GM18505 (cell line): Measurements from ENCODE around the gene OPCML.

Source experiments
- ATAC-seq: cut with Tn5 transposase; IDR thresholded peaks from one replicate; pipeline ENCODE4 v1.9.1; 2021; ENCODE audit not compliant: unreplicated experiment
- POLR2A ChIP-seq: IDR thresholded peaks from 4 replicates; pipeline ENCODE4 v1.6.1; 2011; ENCODE audit warnings: borderline replicate concordance; ENCODE audit not compliant: insufficient read depth, insufficient read length; ENCODE audit errors: extremely low read depth

OPCML gene

DNA sequence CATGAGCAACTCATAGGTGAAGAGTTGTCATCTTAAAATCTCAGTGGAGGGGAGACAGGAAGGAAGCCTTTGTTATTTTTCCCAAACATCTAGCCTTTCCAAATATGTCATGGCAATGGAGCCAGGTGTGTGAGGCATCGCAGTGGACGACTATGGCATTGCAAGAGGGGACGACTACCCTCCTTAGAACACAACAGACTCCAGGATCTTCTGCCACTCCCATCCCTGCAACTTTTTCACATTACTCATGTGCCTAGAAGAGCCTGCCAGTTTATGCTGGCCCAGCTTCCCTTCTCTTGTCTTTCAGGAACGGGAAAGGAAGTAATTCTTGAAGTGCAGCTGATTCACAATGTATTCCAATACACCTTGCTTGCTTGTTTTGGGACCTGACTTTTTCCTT is 1008.4 kb downstream of the OPCML start:
- no peak for ATAC-seq
- TF ChIP-seq POLR2A: no peak

DNA sequence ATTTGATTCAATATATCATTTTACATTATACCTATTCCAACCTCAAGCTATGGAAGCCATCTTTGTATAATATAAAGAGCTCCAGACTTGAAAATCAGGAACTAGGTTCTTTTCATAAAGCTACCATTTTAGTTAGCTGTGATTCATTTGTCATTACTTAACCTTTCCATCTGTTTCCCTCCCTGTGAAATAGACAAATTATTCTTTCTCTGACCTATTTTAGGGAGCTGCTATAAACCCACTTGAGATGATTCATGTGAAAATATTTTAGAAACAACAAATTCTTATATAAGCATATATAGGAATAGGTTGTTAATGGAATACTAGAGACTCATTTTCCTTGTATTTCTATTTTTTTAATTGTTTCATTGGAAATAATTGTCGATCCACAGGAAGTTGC is 1012.1 kb downstream of the OPCML start:
- TF ChIP-seq POLR2A: no peak
- ATAC-seq: no peak

DNA sequence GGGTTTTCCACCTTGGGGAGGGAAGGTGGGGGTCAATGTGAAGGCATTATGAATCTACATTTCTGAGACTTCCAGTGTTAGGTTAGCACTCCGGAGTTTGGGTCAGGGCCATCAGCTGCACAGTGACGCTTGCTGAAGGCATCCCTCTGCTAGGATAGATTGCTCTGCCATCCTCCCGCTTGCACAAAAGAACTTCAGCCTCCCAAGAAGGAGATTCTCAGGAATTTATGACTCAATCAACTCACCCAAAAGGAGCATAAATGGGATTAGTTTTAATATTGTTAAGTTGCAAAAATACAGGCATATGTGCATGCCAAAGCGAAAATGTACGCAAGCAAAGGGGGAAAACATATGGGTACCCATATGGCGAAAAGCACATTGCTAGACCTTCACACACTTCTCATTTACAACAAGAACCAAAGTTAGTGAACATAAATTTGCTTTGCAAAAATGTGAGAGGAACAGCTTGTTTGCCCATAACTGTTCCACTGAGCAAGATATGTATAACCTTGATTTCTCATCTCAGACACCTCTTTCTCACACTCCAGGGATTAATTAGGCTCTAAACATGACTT is 1013.0 kb downstream of the OPCML start:
- ATAC-seq: no peak
- TF ChIP-seq POLR2A: no peak

DNA sequence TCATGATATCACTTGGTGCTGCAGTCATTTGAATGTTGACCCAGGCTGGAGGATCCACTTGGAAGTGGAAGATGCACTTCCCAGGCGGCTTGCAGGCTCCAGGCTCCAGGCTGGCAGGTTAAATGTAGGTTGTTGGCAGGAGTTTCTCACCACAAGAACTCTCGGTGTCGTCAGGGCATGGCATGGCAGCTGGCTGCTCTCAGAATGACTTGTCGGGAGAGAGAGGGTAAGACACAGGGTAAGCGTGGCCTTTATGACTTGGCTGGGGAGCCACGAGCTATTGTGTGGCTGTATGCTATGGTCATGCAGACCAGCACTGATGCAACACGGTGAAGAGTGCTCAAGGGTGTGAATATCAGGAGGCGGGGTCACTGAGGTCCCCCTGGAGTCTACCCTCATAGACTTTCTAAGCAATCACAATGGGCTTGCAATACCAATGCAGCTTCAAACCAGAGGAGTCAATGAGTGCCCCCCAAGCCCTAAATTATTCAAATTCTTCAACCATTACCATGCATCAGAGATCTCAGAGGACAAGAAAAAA is 1027.7 kb downstream of the OPCML start:
- TF ChIP-seq POLR2A: no peak
- no peak for ATAC-seq

DNA sequence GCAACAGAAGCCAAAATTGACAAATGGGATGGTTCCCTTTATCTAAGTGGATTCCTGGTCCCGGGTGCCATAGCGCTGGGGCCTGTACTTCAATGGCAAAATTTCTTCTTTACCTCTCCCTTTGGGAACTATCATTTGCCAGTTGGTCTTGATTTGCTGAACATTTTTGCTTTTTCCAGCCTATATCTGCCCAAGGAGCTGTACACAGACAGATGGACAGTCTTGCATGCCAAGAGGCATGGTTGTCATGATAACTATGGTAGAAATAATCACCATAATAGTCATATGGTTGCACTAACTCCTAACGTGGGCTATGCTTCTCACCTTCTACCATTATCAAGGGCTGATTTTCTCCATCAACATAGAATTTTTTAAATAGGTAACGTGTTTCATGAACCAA is 1030.9 kb downstream of the OPCML start:
- no peak for ATAC-seq
- TF ChIP-seq POLR2A: no peak

DNA sequence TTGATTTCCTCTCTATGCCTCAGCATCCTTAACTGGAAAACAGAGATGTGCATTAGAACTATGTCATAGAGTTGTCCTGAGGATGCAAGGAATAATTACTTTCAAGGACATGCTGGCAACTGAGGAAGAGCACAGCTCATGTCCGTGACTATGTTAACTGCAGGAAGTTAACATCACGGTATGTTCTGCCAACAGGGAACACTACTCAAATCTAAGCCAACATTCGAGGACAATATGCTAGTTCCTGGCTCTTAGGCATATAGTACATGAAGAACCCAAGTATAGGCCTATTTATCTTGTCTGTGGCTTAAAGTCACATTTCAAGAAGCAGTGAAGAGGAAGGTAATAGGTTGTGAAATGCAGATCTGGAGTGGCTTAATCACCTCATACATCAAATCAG is 1032.6 kb downstream of the OPCML start:
- no peak for TF ChIP-seq POLR2A
- no peak for ATAC-seq

DNA sequence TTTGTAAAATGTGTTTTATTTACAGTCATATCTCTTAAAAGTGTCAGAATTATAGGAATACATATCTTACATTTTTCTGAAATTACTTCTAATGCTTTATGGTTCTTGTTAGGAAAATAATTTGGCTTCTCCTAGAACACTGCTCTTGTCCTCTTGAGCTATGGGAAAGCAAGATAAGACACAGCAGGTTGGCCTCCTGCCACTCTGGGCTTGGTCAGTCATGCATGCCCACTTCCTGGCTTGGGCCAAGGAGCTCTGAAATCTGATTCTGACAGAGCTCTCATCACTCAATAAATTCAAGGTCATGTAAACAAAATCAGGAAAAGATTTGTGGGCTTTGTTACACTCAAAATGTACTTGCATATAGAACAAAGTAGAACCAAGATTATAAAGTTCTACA is 1036.0 kb downstream of the OPCML start:
- no peak for TF ChIP-seq POLR2A
- ATAC-seq: no peak

DNA sequence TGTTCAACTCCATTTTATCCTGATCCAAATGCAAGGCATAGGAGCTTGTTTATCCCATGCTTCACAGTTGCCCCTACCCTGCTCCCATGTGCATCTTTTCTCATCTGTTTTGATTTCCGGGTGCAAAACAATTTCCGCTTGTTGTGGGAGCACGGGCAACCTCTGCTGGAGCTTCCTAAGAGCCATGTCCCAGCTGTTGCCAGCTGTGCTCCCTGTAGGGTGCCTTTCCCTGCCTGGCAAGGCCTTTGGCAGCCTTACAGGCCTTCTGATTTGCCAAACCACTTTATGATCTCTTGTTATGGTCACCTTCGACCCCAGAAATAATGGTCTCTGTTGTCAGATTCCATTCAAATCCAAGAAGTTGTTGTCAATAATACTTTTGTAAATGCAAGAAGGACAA is 1038.5 kb downstream of the OPCML start:
- TF ChIP-seq POLR2A: no peak
- no peak for ATAC-seq

DNA sequence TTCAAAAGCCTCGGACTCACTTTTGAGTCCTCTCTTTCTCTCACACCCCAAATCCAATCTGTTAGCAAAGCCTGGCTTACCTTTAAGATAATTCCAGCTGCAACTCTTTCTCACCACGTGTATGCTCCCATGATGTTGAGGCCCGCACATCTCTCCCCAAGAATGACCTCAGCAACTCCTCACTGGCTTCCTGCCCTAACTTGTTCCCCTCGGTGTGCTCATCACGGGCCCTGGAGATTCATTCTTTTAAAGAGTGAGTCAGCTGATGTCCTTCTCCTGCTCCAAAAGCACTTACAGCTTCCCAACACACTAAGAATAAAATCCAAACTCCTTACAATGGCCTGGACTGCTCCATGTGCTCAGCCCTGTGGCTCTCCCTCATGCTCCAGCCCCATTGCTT is 1041.3 kb downstream of the OPCML start:
- TF ChIP-seq POLR2A: no peak
- no peak for ATAC-seq

DNA sequence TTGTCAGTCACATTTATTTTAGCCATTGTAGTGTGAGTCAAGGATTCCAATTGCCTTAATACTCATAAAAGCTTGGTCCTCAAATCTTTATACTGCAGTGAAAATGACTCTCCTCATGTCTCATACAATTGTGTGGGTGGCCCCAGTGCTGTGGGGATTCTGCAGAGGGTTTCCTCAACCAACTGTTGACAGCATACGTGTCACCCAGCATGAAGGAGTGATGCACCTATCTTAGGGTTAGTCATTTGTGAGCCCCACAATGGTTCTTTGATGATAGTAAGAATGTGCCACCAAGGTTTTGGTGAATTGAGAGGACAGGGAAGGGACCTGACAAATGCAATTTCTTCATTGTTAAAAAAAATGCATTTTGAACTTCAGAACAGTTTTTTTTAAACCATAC is 1046.2 kb downstream of the OPCML start:
- ATAC-seq: no peak
- no peak for TF ChIP-seq POLR2A

DNA sequence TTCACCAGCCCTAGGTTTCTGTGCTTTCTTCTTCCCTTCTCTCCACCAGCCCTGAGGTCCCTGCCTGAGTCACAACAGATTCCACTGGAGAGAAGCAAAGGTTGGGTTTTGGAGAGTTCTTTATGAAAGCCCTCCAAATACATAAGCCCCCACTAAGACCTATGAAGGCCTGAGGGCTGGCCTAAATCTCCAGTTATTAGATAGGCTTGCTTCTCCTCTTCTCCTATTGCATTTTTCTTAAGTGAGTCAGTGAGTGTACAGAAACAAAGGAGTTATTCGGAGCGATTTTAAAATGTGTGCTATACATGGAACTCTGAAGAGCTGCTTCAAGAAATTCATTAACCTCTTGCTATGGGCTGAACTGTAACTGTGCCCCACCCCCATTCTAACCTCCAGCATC is 1057.3 kb downstream of the OPCML start:
- TF ChIP-seq POLR2A: no peak
- no peak for ATAC-seq

DNA sequence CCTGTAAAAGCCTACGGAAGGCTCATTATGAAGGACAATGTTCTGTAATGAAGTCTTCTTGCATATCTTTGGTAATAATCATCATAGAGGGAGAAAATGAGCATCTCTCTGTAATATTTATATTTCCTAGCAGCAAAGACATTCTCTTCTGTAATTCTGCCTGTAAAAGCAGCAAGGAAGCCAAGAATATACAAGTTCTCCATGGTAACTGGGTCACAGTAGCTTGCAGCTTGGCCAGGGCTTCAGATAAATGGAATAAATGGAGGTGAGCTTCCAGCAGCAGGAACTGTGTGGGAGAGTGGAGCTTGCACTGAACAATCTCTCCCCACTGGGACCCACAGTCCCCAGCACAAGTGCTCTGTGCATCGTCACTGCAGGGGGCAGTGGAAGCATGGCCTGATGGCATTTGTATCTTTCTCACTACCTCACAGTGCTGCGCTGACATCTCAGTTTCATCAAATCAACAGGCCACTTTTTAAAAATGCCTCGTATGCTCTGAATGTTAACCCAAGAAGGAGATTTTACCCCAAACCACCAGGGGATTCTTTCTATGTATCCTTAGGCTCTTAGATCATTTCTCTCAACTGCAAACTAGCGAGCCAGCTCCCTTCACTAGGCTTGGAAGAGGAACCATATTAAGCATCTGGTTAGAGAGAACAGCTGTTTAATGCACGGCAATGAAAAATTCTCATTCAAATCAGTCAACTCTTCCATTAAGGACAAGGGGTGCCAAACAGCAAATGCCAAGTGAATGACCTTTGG is 1059.7 kb downstream of the OPCML start:
- TF ChIP-seq POLR2A: no peak
- no peak for ATAC-seq

DNA sequence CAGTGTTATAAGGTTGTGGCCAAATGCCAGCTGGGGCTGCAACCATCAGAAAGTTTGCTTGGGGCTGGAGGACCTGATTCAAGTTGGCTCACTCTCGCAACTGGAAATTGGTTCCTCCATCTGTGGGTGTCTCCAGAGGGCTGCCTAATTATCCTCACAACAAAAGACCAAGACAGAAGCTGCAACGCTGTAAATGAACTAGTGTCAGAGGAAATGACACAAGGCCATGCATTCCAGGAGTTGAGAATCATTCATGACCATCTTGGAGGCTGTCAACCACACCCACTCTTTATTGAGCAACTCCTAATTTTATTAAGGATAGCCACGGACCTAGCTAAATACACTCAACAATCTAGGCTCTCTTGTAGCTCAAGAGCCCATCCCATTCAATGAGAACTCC is 1060.8 kb downstream of the OPCML start:
- no peak for ATAC-seq
- no peak for TF ChIP-seq POLR2A

DNA sequence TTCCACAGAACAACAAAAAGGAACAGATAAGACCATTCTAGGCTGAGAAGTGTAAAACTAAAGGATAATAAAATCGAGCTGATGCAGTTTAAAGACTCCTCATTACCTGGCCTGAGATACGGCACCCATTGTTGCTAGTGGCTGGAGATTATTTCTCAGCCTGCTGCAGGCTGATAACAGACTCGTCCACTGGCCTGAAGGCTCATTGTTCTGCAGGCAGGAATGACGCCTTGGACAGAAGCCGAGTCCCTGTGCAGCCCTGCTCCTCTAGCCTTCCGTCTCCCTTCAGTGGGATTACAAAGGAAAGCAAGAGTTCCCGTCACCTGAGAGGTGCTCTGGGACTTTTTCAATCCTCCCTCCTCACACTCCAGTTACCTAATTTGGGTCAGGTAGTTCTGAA is 1065.3 kb downstream of the OPCML start:
- no peak for ATAC-seq
- TF ChIP-seq POLR2A: no peak
